ENCODE results near the gene CCT8L2. TPM values are rescaled to one million over a fixed set of nuclear protein-coding genes. Genes with fewer than 3 reads are reported as not detected.
A peak's percentile ranks its signal among the peaks of the same experiment; 100 is the strongest.
"Not testable (repeated sequence)": the region's sequence is repeated elsewhere in the genome, so short reads cannot be mapped to it uniquely, and the experiment has no call there.

Gene CCT8L2
- total and polyA plus RNA-seq, 7 donors = 0.04 TPM; not detected in 6

DNA sequence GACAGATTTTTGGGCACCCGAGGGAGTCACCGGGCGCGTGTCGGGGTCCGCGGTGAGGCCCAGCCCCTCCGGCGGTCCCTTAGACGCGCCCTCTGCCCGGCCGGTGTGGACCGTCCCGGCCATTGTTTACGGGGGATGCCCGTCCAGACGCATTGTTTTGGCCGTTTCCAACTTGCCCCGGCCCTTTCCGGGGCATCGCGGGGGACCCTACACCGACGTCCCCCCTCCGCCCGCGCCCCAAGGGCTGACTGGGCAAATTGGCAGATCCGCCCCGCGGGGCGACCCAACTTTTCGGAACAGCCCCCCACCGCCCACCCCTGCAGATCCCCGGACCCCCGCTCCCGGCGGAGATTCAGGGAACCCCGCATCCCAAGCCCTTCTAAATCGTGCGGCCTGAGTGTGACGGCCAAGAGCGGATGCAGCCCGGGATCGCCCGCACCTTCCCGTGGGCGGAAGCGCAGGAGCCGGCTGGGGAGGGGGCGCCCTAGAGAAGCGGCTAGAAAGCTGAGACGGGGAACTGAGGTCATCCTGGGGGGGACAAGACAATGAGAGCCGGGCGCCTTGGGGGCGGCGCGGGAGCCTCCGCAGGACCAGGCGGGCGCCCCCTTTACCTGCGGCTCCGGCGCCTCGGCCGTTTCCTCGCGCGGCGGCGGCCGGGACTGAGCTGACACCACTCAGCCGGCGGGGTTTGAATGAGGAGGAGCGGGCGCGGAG is 17.1 kb upstream of the CCT8L2 start:
- TF ChIP-seq, protein P1, sequence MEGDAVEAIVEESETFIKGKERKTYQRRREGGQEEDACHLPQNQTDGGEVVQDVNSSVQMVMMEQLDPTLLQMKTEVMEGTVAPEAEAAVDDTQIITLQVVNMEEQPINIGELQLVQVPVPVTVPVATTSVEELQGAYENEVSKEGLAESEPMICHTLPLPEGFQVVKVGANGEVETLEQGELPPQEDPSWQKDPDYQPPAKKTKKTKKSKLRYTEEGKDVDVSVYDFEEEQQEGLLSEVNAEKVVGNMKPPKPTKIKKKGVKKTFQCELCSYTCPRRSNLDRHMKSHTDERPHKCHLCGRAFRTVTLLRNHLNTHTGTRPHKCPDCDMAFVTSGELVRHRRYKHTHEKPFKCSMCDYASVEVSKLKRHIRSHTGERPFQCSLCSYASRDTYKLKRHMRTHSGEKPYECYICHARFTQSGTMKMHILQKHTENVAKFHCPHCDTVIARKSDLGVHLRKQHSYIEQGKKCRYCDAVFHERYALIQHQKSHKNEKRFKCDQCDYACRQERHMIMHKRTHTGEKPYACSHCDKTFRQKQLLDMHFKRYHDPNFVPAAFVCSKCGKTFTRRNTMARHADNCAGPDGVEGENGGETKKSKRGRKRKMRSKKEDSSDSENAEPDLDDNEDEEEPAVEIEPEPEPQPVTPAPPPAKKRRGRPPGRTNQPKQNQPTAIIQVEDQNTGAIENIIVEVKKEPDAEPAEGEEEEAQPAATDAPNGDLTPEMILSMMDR (IDR thresholded peaks at IDR 0.05) = no peak
- ATAC-seq (peak in 2 of 4 donors; percentile 47 to 48), DNase-seq (peak in 1 of 2 donors; percentile 16)
- Histone ChIP-seq H3K27me3 (ENCODE audit: insufficient read depth in 3 of 3, low read length in 2 of 3) (peaks cover 0 to 12% (median 3%) of the 10 kb centered on the region in 3 donors), H3K4me1 (no peaks in the 10 kb centered on the region), H3K27ac (no peak overlapping the region), H3K4me3 (peak overlapping the region; percentile 54), H3K9me3 (no peaks in the 10 kb centered on the region), H3K36me3 (ENCODE audit: insufficient read depth in 1 of 2, low read depth in 1 of 2) (no peaks in the 10 kb centered on the region)
- intact Hi-C loops (cut with DNase I) = no loop called here
- WGBS, 3 donors = 2% methylated on average over 60 to 77 of the region's 77 CpGs

GRCh38 chr22:16608931-16609330 is 16.3 kb upstream of the CCT8L2 start:
- Histone ChIP-seq H3K4me3 (peak overlapping the region; percentile 54), H3K9me3 (no peaks in the 10 kb centered on the region), H3K27ac (no peak overlapping the region), H3K36me3 (ENCODE audit: insufficient read depth in 1 of 2, low read depth in 1 of 2) (no peaks in the 10 kb centered on the region), H3K27me3 (ENCODE audit: insufficient read depth in 3 of 3, low read length in 2 of 3) (peaks cover 0 to 20% (median 3%) of the 10 kb centered on the region in 3 donors), H3K4me1 (no peaks in the 10 kb centered on the region)
- DNase-seq = peak in 1 of 2 donors; percentile 21
- WGBS, 3 donors = 5 to 12% (median 9%) methylated on average over 21 to 22 of the region's 22 CpGs
- intact Hi-C loops (cut with DNase I) = no loop called here
- TF ChIP-seq, protein P1 (IDR thresholded peaks at IDR 0.05) = no peak
- no peak for ATAC-seq

GRCh38 chr22:16604257-16604998 is 11.8 kb upstream of the CCT8L2 start:
- intact Hi-C loops (cut with DNase I); H3K4me1 ChIP-seq; H3K36me3 ChIP-seq (ENCODE audit: insufficient read depth in 1 of 2, low read depth in 1 of 2); ATAC-seq; DNase-seq; H3K27ac ChIP-seq; H3K9me3 ChIP-seq: not testable (repeated sequence)
- 48 to 65% (median 50%) methylated on average over 8 of the region's 8 CpGs for WGBS, 3 donors
- peak overlapping the region; percentile 65 for H3K4me3 ChIP-seq
- H3K27me3 ChIP-seq (ENCODE audit: insufficient read depth in 3 of 3, low read length in 2 of 3) = peaks cover 1 to 39% (median 4%) of the 10 kb centered on the region in 3 donors

DNA sequence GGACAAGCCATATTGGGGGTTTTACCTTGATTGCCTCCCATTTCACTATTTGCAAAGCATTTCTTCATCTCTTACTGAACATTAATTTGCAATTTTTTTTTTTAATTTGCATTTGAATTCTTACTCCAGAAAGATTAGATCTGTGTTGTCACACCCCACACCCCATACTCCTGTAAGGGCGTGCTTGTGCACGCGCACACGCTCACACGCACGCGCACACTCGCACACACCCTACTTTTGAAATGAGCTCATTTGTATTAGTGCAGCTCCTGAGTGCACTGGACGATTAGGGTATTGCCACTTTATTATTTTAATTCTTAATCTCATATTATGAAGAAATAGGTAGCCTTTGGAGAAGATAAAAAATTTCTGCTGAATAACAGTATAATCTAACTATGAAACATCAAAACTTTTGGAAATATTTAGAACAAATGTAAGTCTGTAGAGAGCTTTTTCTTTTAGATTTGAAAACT is 11.2 kb upstream of the CCT8L2 start:
- H3K4me1 ChIP-seq; H3K36me3 ChIP-seq (ENCODE audit: insufficient read depth in 1 of 2, low read depth in 1 of 2); H3K9me3 ChIP-seq; DNase-seq; H3K27ac ChIP-seq; ATAC-seq; intact Hi-C loops (cut with DNase I): not testable (repeated sequence)
- Histone ChIP-seq H3K27me3 (ENCODE audit: insufficient read depth in 3 of 3, low read length in 2 of 3) (peaks cover 0 to 33% (median 4%) of the 10 kb centered on the region in 3 donors), H3K4me3 (peak overlapping the region; percentile 65)
- WGBS, 3 donors = 27 to 39% (median 32%) methylated on average over 9 of the region's 9 CpGs

DNA sequence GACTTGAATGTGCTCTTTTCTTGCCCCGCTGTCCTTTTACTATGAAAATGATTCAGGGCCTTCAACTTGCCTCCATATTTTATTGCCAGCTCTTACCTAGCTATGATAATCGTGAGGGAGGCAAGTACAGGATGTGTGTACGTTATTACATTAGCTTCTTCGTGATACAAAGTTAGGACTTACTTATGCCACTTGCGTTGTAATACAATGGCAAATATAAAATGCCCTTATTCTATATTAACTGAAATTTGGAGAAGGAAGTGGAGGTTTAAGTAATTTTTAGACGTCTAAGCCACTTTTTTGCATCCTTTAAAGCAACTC is 10.8 kb upstream of the CCT8L2 start:
- Histone ChIP-seq H3K4me1 (no peaks in the 10 kb centered on the region), H3K27ac (peak overlapping the region; percentile 65), H3K9me3 (no peaks in the 10 kb centered on the region), H3K4me3 (peak overlapping the region; percentile 65), H3K36me3 (ENCODE audit: insufficient read depth in 1 of 2, low read depth in 1 of 2) (no peaks in the 10 kb centered on the region), H3K27me3 (ENCODE audit: insufficient read depth in 3 of 3, low read length in 2 of 3) (peaks cover 0 to 31% (median 4%) of the 10 kb centered on the region in 3 donors)
- intact Hi-C loops (cut with DNase I) = no loop called here
- no peak for DNase-seq
- TF ChIP-seq, protein P1 (IDR thresholded peaks at IDR 0.05) = no peak
- ATAC-seq = no peak
- 15 to 26% (median 23%) methylated on average over 6 of the region's 6 CpGs for WGBS, 3 donors

- H3K9me3 ChIP-seq; H3K4me1 ChIP-seq; intact Hi-C loops (cut with DNase I); H3K36me3 ChIP-seq (ENCODE audit: insufficient read depth in 1 of 2, low read depth in 1 of 2): not testable (repeated sequence)
- H3K4me3 ChIP-seq = peak overlapping the region; percentile 65
- 4 to 8% (median 5%) methylated on average over 33 of the region's 33 CpGs for WGBS, 3 donors
- DNase-seq (peak in 1 of 2 donors; percentile 16), ATAC-seq (peak in 1 of 4 donors; percentile 24)
- H3K27ac ChIP-seq = peak overlapping the region; percentile 65
- H3K27me3 ChIP-seq (ENCODE audit: insufficient read depth in 3 of 3, low read length in 2 of 3) = peaks cover 0 to 31% (median 4%) of the 10 kb centered on the region in 3 donors
Observed at GRCh38 chr22:16602728-16603447, 10.3 kb upstream of the CCT8L2 start.

- Histone ChIP-seq H3K27ac (peak overlapping the region; percentile 79), H3K4me3 (peak overlapping the region; percentile 65), H3K27me3 (ENCODE audit: insufficient read depth in 3 of 3, low read length in 2 of 3) (peaks cover 0 to 31% (median 4%) of the 10 kb centered on the region in 3 donors)
- peak in 1 of 2 donors; percentile 12 for DNase-seq
- H3K36me3 ChIP-seq (ENCODE audit: insufficient read depth in 1 of 2, low read depth in 1 of 2); H3K9me3 ChIP-seq; intact Hi-C loops (cut with DNase I); H3K4me1 ChIP-seq: not testable (repeated sequence)
- peak in 1 of 4 donors; percentile 16 for ATAC-seq
- 1 to 2% (median 1%) methylated on average over 35 to 70 of the region's 70 CpGs for WGBS, 3 donors
Observed at GRCh38 chr22:16602224-16602727, 9.7 kb upstream of the CCT8L2 start.

Measured in psoas muscle (tissue), 8 donors.